Measurements from ENCODE around the gene VIPR2.

DNA sequence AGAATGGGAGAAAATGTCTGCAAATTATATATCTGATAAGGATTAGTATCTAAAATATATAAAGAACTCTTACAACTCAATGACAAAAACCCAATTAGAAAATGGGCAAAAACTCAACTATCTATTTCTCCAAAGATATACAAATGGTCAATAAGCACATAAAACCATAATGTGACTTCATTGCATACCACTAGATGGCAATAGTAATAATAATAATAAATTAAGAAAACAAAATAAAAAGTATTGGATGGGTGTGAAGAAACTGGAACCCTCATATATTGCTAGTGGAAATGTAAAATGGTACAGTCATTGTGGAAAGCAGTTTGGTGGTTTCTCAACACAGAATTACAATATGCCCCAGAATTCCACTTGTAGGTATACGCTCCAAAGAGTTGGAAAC lies 98.8 kb downstream of the VIPR2 start:
- no peak for TF ChIP-seq EZH2 (IDR thresholded peaks at IDR 0.05; ENCODE audit: borderline replicate concordance, low read depth, low read length, severe bottlenecking)
- no peak for TF ChIP-seq CTCF (IDR thresholded peaks at IDR 0.05; ENCODE audit: borderline replicate concordance, extremely low read depth, low read length, poor library complexity, severe bottlenecking)
